Suprapubic skin (tissue), 4 donors: ENCODE measurements around the gene CNNM4. TPM values are rescaled to one million over a fixed set of nuclear protein-coding genes. Genes with fewer than 3 reads are reported as not detected.

Source experiments
- DNase-seq, 2 donors: peaks; one replicate each; pipeline ENCODE4 v3.0.0-alpha.2; 2019; ENCODE audit warnings: low spot score in 2 of 2
- H3K27ac ChIP-seq: fragments of 200-600 bp; sonication (generic); one replicate; pipeline ENCODE4 v1.5.1; 2019
- H3K27me3 ChIP-seq: fragments of 200-600 bp; sonication (generic); one replicate; pipeline ENCODE4 v1.5.1; 2019
- H3K36me3 ChIP-seq: fragments of 200-600 bp; sonication (generic); one replicate; pipeline ENCODE4 v1.5.1; 2019
- H3K4me1 ChIP-seq: fragments of 200-600 bp; sonication (generic); one replicate; pipeline ENCODE4 v1.5.1; 2019
- H3K4me3 ChIP-seq: fragments of 200-600 bp; sonication (generic); one replicate; pipeline ENCODE4 v1.5.1; 2019; ENCODE audit warnings: mild to moderate bottlenecking
- H3K9me3 ChIP-seq: fragments of 200-600 bp; sonication (generic); one replicate; pipeline ENCODE4 v1.5.1; 2019
- EP300 ChIP-seq: sonication (generic); formaldehyde crosslinking; IDR thresholded peaks from one replicate; pipeline ENCODE4 v1.6.1; 2017; ENCODE audit warnings: antibody characterized with exemption
- POLR2A ChIP-seq, 2 donors: fragments of 450-650 bp; IDR thresholded peaks; one replicate each; pipeline ENCODE4 v1.6.1; 2017; ENCODE audit warnings: antibody characterized with exemption in 2 of 2, mild to moderate bottlenecking in 2 of 2, moderate library complexity in 2 of 2
- POLR2AphosphoS5 ChIP-seq, 3 donors: sonication (generic); formaldehyde crosslinking; IDR thresholded peaks; one replicate each; pipeline ENCODE4 v1.6.1; 2017; ENCODE audit warnings: antibody characterized with exemption in 3 of 3
- WGBS: methylation state at CpG from one replicate; pipeline ENCODE4 v1.1.5; 2018; 5-methylcytosine and 5-hydroxymethylcytosine counted together
- total RNA-seq, 4 donors: library from RNA; depleted of rRNA; stranded (reverse); fragments of >200 nt; gene quantifications; one replicate each; pipeline ENCODE4 v1.1.0, GENCODE V29; 2016
- TF ChIP-seq, protein P1 (sequence below), 2 donors: fragments of 200-600 bp in 1 of 2; fragments of 450-650 bp in 1 of 2; sonication (generic) in 1 of 2; IDR thresholded peaks; one replicate each; pipeline ENCODE4 v1.5.1; 2016 to 2019; ENCODE audit warnings: antibody characterized with exemption in 2 of 2, mild to moderate bottlenecking in 1 of 2, moderate library complexity in 1 of 2

CNNM4 gene
- total RNA-seq, 4 donors from 2014 or later, result 14.9 to 18.9 (median 16.3) TPM

DNA sequence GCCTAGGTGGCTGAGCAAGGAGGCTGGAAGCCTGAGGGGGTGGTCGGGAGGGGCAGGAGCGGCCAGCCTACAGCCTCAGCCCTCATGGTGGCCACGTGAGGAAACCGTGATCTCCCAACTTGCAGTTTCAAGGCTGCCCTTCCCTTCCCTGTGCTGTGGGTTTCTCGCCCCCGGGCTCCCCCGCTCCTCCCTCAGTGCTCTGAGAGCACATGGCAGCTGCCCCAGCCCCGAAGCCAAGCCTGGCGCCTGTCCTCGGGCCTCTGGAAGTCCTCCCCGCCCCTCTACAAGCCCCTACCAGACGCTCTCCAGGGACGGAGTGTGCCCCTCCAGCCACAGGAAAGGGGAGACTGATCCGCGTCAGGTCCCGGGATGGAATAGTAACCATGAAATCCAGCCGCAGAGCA lies 83.7 kb downstream of the CNNM4 start:
- TF ChIP-seq POLR2AphosphoS5 (IDR thresholded peaks at IDR 0.05) (no peak), POLR2A (IDR thresholded peaks at IDR 0.05) (no peak), EP300 (no peak)
- TF ChIP-seq, protein P1, sequence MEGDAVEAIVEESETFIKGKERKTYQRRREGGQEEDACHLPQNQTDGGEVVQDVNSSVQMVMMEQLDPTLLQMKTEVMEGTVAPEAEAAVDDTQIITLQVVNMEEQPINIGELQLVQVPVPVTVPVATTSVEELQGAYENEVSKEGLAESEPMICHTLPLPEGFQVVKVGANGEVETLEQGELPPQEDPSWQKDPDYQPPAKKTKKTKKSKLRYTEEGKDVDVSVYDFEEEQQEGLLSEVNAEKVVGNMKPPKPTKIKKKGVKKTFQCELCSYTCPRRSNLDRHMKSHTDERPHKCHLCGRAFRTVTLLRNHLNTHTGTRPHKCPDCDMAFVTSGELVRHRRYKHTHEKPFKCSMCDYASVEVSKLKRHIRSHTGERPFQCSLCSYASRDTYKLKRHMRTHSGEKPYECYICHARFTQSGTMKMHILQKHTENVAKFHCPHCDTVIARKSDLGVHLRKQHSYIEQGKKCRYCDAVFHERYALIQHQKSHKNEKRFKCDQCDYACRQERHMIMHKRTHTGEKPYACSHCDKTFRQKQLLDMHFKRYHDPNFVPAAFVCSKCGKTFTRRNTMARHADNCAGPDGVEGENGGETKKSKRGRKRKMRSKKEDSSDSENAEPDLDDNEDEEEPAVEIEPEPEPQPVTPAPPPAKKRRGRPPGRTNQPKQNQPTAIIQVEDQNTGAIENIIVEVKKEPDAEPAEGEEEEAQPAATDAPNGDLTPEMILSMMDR (IDR thresholded peaks at IDR 0.05), result no peak
- 91% methylated on average over 15 of the region's 17 CpGs for WGBS
- Histone ChIP-seq H3K27me3 (no peaks in the 10 kb centered on the region), H3K9me3 (no peaks in the 10 kb centered on the region), H3K4me3 (no peak overlapping the region), H3K4me1 (peaks cover 5% of the 10 kb centered on the region), H3K27ac (no peak overlapping the region), H3K36me3 (peaks cover 38% of the 10 kb centered on the region)
- no peak for DNase-seq

DNA sequence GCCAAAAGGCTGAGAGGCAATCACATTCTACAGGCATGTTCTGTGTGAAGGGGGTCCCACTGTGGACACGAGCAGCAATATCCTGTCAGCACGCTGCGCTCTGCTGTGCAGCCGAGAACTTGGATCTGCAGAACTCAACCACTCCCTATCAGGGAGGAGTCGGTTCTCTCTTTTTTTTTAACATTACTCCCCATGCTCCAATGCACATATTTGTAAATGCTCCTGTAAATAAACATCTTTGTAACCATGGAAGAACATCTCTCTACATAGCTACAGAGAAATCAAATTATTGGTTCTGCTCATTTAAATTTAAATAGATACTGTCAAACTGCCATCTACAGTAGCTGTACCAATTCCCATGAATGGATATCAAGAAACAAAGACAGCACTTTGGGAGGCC lies 86.1 kb downstream of the CNNM4 start:
- TF ChIP-seq POLR2AphosphoS5 (IDR thresholded peaks at IDR 0.05), result no peak
- no peak for TF ChIP-seq POLR2A (IDR thresholded peaks at IDR 0.05)
- no peak for TF ChIP-seq EP300
- TF ChIP-seq, protein P1 (IDR thresholded peaks at IDR 0.05), result no peak
- no peak overlapping the region for H3K27ac ChIP-seq
- DNase-seq, result no peak
- H3K27me3 ChIP-seq, result no peaks in the 10 kb centered on the region
- H3K4me1 ChIP-seq, result no peaks in the 10 kb centered on the region
- WGBS, result 90% methylated on average over 5 of the region's 5 CpGs
- peaks cover 57% of the 10 kb centered on the region for H3K36me3 ChIP-seq
- H3K9me3 ChIP-seq, result no peaks in the 10 kb centered on the region
- H3K4me3 ChIP-seq, result no peak overlapping the region

DNA sequence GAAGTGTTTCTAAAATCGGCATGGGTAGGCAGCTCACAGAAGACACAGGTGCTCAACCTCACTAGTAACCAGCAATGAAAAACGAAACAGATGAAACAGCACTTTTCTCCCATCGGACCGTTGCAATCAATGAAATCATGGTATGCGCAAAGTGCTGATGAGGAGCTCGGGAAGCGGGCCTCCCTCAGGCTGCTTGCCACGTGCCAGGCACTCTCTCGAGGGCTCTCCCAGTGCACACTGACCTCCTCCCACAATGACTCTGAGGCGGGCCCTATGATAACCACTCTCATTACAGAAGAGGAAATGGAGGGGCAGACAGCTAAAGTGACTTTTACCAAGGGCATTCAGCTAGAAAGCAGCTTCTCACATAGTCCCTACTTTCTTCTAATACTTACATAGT lies 86.9 kb downstream of the CNNM4 start:
- no peak for TF ChIP-seq EP300
- no peak for TF ChIP-seq POLR2A (IDR thresholded peaks at IDR 0.05)
- TF ChIP-seq POLR2AphosphoS5 (IDR thresholded peaks at IDR 0.05), result no peak
- TF ChIP-seq, protein P1 (IDR thresholded peaks at IDR 0.05), result no peak
- no peaks in the 10 kb centered on the region for H3K9me3 ChIP-seq
- no peak overlapping the region for H3K4me3 ChIP-seq
- no peak overlapping the region for H3K27ac ChIP-seq
- no peaks in the 10 kb centered on the region for H3K27me3 ChIP-seq
- no peaks in the 10 kb centered on the region for H3K4me1 ChIP-seq
- DNase-seq, result no peak
- 80% methylated on average over 10 of the region's 10 CpGs for WGBS
- peaks cover 58% of the 10 kb centered on the region for H3K36me3 ChIP-seq

DNA sequence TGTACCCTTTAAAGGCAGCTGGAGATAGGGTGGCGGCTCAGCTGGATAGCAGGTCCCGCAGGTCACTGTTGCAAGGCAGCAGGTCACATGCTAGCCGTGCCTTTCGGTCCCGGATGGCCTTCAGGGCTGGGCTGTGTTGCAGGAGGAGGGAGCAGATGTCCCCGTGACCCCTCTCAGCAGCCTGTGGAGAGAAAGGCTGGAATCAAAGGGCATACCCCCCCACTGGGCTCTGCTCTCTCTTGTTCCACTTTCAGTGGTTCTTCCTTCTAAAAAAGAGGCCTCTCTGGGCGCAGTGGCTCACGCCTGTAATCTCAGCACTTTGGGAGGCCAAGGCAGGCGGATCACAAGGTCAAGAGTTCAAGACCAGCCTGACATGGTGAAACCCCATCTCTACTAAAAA lies 87.6 kb downstream of the CNNM4 start:
- no peaks in the 10 kb centered on the region for H3K9me3 ChIP-seq
- H3K27ac ChIP-seq, result no peak overlapping the region
- H3K4me3 ChIP-seq, result no peak overlapping the region
- no peaks in the 10 kb centered on the region for H3K4me1 ChIP-seq
- WGBS, result 81% methylated on average over 7 of the region's 9 CpGs
- H3K36me3 ChIP-seq, result peaks cover 65% of the 10 kb centered on the region
- no peaks in the 10 kb centered on the region for H3K27me3 ChIP-seq
- TF ChIP-seq, protein P1 (IDR thresholded peaks at IDR 0.05), result no peak
- TF ChIP-seq POLR2A (IDR thresholded peaks at IDR 0.05) (no peak), EP300 (no peak), POLR2AphosphoS5 (IDR thresholded peaks at IDR 0.05) (no peak)
- no peak for DNase-seq

DNA sequence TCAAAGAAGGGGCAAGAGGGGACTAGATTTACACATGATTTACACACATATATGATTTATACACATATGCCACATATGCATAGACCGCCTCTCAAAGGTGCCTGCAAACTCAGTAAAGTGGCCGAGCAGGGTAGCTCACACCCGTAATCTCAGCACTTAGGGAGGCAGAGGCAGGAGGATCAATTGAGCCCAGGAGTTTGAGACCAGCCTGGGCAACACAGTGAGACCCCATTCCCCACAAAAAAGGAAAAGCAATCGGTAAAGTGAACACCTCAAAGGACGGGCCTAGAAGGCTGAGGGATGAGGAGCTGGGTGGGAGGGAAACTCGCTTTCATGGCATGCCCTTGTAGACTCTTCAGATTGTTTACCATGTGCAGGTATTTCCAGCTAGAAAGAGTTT lies 92.0 kb downstream of the CNNM4 start:
- 95% methylated on average over 6 of the region's 6 CpGs for WGBS
- H3K9me3 ChIP-seq, result no peaks in the 10 kb centered on the region
- DNase-seq, result no peak
- no peak overlapping the region for H3K27ac ChIP-seq
- no peak overlapping the region for H3K4me3 ChIP-seq
- peaks cover 16% of the 10 kb centered on the region for H3K4me1 ChIP-seq
- no peak for TF ChIP-seq POLR2AphosphoS5 (IDR thresholded peaks at IDR 0.05)
- no peak for TF ChIP-seq EP300
- TF ChIP-seq, protein P1 (IDR thresholded peaks at IDR 0.05), result no peak
- no peak for TF ChIP-seq POLR2A (IDR thresholded peaks at IDR 0.05)
- peaks cover 59% of the 10 kb centered on the region for H3K36me3 ChIP-seq
- H3K27me3 ChIP-seq, result no peaks in the 10 kb centered on the region
